C4-2B (cell line): Measurements from ENCODE around the gene CAB39.

Experiments used
- H3K27ac ChIP-seq: fragments of 450-650 bp; 2 replicates; pipeline ENCODE4 v1.5.1; 2017
- ZFX ChIP-seq: fragments of 450-650 bp; IDR thresholded peaks from 2 replicates; pipeline ENCODE4 v1.6.1; 2017
- TF ChIP-seq, protein P1 (sequence below): fragments of 450-650 bp; conservative IDR thresholded peaks from 2 replicates; pipeline ENCODE4 v1.5.1; 2017; ENCODE audit warnings: mild to moderate bottlenecking

Gene CAB39

DNA sequence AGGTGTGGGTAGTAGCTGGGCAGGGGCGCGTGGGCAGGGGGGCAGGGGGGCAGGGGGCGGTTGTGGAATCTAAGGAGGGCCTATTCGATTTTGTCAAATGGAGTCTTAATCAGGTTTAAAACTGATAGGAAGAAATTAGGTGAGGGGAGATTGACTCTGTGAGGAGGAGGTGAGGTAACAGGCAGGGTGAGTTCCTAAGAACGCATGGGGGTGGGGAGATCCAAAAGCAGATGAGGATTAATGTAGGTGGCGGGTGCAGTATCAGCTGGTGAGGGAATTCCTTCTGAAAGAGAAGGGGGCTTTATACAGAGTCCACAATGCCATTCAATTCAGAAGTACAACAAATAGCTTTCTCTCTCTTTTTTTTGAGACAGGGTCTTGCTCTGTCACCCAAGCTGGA, 72.7 kb downstream of the CAB39 start:
- TF ChIP-seq ZFX = no peak
- TF ChIP-seq, protein P1, sequence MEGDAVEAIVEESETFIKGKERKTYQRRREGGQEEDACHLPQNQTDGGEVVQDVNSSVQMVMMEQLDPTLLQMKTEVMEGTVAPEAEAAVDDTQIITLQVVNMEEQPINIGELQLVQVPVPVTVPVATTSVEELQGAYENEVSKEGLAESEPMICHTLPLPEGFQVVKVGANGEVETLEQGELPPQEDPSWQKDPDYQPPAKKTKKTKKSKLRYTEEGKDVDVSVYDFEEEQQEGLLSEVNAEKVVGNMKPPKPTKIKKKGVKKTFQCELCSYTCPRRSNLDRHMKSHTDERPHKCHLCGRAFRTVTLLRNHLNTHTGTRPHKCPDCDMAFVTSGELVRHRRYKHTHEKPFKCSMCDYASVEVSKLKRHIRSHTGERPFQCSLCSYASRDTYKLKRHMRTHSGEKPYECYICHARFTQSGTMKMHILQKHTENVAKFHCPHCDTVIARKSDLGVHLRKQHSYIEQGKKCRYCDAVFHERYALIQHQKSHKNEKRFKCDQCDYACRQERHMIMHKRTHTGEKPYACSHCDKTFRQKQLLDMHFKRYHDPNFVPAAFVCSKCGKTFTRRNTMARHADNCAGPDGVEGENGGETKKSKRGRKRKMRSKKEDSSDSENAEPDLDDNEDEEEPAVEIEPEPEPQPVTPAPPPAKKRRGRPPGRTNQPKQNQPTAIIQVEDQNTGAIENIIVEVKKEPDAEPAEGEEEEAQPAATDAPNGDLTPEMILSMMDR = no peak
- H3K27ac ChIP-seq = no peak overlapping the region

DNA sequence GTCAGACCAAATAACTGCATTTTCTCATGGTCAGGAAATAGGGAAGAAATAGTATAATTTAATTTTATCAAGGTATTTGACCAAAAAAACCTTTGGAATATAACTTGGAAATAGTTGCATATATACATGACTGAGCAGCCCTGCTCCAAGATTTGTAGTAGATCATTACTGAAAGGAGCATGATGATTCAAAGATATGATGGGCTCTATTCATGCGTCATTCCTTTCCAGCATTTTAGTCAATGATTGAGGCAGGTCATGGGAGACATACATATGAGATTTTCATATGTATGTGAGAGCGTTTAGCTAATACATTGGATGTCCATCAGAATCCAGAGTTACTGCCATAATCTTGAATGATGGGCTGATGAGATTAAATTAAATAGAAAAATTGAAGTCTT, 74.5 kb downstream of the CAB39 start:
- no peak overlapping the region for H3K27ac ChIP-seq
- TF ChIP-seq ZFX = no peak
- TF ChIP-seq, protein P1 = no peak

DNA sequence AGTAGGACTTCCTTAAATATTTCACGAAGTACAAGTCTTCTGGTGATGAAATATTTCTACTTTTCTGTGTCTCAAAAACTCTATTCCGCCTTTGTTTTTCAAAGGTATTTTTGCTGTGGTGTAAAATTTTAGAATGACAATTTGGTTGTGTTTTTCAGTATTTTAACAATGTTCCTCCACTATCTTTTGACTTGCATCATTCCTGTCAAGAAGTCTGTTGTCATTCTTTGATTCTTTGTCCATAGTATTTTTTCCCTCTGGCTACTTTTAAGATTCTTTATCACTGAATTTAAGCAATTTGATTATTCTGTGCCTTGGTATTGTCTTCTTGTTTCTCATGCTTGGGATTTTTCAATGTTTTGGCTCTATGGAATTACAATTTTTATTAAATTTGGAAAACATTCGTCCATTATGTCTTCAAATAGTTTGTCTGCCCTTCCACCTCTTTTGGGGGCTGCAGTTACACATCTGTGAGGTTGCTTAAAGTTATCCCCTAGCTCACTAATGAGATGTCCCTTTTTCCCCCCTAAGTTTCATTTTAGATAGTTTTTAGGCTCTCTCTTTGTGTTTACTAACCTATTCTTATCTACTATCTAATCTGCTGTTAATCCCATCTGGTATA, 76.0 kb downstream of the CAB39 start:
- TF ChIP-seq ZFX = no peak
- TF ChIP-seq, protein P1 = no peak
- H3K27ac ChIP-seq = no peak overlapping the region

DNA sequence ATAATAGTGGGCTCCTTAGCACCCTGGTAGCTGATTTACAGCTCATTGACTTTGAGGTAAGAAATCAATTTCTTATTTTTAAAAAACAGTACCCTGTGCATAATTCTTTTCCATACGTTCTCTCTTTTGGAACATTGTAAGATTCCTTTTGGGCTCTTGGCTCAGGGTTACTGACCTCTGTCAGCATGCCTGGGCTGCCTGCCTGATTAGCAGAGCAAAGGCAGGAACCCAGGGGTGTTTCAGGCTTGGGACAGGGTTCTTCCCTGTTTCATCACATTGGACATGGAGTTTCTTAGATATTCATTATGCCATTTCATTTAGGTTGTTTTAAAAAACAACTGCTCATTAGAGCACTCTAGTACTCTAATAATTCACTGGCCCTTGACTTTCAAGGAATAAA, 78.3 kb downstream of the CAB39 start:
- no peak overlapping the region for H3K27ac ChIP-seq
- TF ChIP-seq, protein P1 = no peak

DNA sequence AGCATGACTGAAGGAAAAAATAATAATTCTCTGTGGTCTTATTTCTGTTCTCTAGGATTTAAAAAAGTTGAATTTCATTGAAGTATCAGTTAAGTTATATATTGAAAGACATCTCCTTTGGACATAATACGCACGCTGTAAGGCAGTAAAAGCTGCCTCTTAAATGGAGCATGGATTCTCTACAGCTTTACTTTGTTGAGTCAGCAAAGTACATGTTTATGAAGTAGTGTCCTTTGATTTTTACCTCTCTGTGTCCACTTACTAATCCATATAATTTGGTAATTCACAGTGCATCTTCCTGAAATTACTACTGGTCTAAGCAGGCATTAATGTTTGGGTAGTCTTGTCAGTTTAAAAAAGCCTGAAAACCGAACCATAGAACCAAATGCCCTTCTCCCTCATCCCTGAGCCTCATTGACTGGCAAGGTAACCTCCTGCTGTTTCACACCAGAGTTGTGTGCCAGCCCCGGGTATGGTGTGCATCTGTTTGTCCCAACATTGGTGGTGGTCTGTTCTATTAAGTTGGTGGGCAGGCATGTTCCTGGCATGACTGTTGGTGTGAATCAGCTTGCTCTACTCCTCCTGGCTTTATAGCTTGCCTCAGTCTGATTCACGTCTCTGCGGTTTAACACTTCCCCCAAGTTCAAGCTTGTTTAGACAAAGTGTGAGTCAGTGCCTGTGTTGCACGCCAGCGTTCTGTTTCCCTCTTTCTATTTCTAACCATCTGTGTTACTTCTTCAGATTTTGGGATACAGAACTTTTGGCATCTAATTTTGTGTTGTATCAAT, 81.1 kb downstream of the CAB39 start:
- TF ChIP-seq ZFX = no peak
- TF ChIP-seq, protein P1 = no peak
- H3K27ac ChIP-seq = no peak overlapping the region

DNA sequence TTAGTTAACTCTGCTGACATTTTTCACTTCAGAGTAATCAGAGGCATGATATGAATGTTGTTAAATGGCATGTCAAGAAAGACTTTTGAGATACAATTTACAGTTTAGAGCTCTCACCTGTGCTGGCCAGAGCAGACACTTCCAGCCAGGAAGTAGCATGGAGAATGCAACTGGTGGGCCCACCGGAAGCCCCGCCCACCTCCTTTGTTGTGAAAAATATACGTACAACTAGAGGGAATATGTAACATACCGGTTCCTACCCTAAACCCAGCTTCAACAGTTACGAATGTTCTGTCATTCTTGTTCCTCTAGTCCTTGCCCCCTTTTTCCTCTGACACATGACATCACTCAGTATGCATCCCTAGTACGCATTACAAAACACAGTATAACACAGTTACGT, 81.9 kb downstream of the CAB39 start:
- no peak overlapping the region for H3K27ac ChIP-seq

DNA sequence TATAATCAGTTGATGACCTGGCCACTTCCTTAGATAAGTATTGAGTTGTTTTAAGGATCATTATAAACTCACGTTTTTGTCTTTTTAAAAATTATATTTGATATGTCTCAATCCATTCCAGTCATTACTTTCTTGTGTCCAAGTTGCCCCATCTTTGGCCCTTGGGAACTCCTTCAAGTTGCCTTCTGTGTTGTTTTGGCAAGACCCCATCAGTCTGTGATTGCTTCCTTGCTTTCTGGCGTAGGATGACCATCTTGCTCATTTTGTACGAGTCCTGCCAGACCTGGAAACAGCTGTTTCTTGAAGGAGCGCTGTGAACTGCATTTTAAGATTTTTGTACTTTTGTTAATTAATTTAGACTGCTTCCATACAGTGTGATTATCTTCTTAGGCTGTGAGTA, 83.2 kb downstream of the CAB39 start:
- H3K27ac ChIP-seq = no peak overlapping the region; the same call in 1 of the 2 replicates
- TF ChIP-seq ZFX = no peak
- TF ChIP-seq, protein P1 = no peak

More for the DNA sequence above, 81.9 kb downstream of the CAB39 start:
- no peak for TF ChIP-seq ZFX
- TF ChIP-seq, protein P1 = no peak
